BLaER1 (cell line): Measurements from ENCODE around the gene KIR2DL1.
"Not testable (repeated sequence)": the region's sequence is repeated elsewhere in the genome, so short reads cannot be mapped to it uniquely, and the experiment has no call there.

ENCODE experiments used
- H3K27ac ChIP-seq: shearing (Covaris generic); formaldehyde crosslinking; 2 replicates; pipeline ENCODE4 v1.8.1; 2022
- H3K27me3 ChIP-seq: shearing (Covaris generic); formaldehyde crosslinking; 2 replicates; pipeline ENCODE4 v1.8.1; 2022
- H3K36me3 ChIP-seq: shearing (Covaris generic); formaldehyde crosslinking; 2 replicates; pipeline ENCODE4 v1.8.1; 2022
- H3K4me1 ChIP-seq: shearing (Covaris generic); formaldehyde crosslinking; 2 replicates; pipeline ENCODE4 v1.8.1; 2022
- H3K4me2 ChIP-seq: shearing (Covaris generic); formaldehyde crosslinking; 2 replicates; pipeline ENCODE4 v1.8.1; 2022
- H3K4me3 ChIP-seq: shearing (Covaris generic); formaldehyde crosslinking; 2 replicates; pipeline ENCODE4 v1.8.1; 2022
- H3K9ac ChIP-seq: shearing (Covaris generic); formaldehyde crosslinking; 2 replicates; pipeline ENCODE4 v1.8.1; 2022
- H3K9me3 ChIP-seq: shearing (Covaris generic); formaldehyde crosslinking; 2 replicates; pipeline ENCODE4 v1.8.1; 2022
- H4K20me1 ChIP-seq: shearing (Covaris generic); formaldehyde crosslinking; 2 replicates; pipeline ENCODE4 v1.8.1; 2022
- Cebpa-rat ChIP-seq: shearing (Covaris generic); IDR thresholded peaks from 2 replicates; pipeline ENCODE4 v1.8.1; 2022

The KIR2DL1 gene

GRCh38 chr19:54739587-54740497 lies 29.8 kb upstream of the KIR2DL1 start:
- Histone ChIP-seq H3K27ac (no peak overlapping the region), H4K20me1 (no peaks in the 10 kb centered on the region), H3K4me3 (no peak overlapping the region), H3K9ac (no peak overlapping the region), H3K36me3 (no peaks in the 10 kb centered on the region), H3K9me3 (peaks cover 7% of the 10 kb centered on the region; the same call in 1 of the 2 replicates), H3K4me2 (no peak overlapping the region), H3K4me1 (no peaks in the 10 kb centered on the region), H3K27me3 (no peaks in the 10 kb centered on the region)
- TF ChIP-seq Cebpa-rat, result no peak

DNA sequence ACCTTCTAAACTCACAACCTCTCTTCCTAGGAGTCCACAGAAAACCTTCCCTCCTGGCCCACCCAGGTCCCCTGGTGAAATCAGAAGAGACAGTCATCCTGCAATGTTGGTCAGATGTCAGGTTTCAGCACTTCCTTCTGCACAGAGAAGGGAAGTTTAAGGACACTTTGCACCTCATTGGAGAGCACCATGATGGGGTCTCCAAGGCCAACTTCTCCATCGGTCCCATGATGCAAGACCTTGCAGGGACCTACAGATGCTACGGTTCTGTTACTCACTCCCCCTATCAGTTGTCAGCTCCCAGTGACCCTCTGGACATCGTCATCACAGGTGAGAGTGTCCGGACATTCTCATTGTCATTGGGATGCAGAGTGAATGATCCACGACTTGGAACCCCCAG lies 27.6 kb upstream of the KIR2DL1 start:
- not testable (repeated sequence) for H3K9me3 ChIP-seq, H3K4me3 ChIP-seq, H3K27me3 ChIP-seq, H3K4me1 ChIP-seq, H4K20me1 ChIP-seq, H3K4me2 ChIP-seq, H3K27ac ChIP-seq, H3K36me3 ChIP-seq, H3K9ac ChIP-seq

GRCh38 chr19:54744080-54744479 lies 25.5 kb upstream of the KIR2DL1 start:
- H3K36me3 ChIP-seq, H3K4me3 ChIP-seq, H3K4me2 ChIP-seq, H3K9me3 ChIP-seq, H3K4me1 ChIP-seq, H4K20me1 ChIP-seq, H3K27me3 ChIP-seq, H3K27ac ChIP-seq, H3K9ac ChIP-seq: not testable (repeated sequence)

GRCh38 chr19:54747614-54748322 lies 21.8 kb upstream of the KIR2DL1 start:
- not testable (repeated sequence) for H3K4me1 ChIP-seq, H3K27me3 ChIP-seq, H3K4me2 ChIP-seq, H3K4me3 ChIP-seq, H3K9ac ChIP-seq, H4K20me1 ChIP-seq, H3K27ac ChIP-seq, H3K9me3 ChIP-seq, H3K36me3 ChIP-seq

GRCh38 chr19:54750276-54750675 lies 19.3 kb upstream of the KIR2DL1 start:
- H3K27ac ChIP-seq, H3K4me2 ChIP-seq, H3K27me3 ChIP-seq, H3K9me3 ChIP-seq, H3K9ac ChIP-seq, H3K4me1 ChIP-seq, H4K20me1 ChIP-seq, H3K4me3 ChIP-seq, H3K36me3 ChIP-seq: not testable (repeated sequence)

DNA sequence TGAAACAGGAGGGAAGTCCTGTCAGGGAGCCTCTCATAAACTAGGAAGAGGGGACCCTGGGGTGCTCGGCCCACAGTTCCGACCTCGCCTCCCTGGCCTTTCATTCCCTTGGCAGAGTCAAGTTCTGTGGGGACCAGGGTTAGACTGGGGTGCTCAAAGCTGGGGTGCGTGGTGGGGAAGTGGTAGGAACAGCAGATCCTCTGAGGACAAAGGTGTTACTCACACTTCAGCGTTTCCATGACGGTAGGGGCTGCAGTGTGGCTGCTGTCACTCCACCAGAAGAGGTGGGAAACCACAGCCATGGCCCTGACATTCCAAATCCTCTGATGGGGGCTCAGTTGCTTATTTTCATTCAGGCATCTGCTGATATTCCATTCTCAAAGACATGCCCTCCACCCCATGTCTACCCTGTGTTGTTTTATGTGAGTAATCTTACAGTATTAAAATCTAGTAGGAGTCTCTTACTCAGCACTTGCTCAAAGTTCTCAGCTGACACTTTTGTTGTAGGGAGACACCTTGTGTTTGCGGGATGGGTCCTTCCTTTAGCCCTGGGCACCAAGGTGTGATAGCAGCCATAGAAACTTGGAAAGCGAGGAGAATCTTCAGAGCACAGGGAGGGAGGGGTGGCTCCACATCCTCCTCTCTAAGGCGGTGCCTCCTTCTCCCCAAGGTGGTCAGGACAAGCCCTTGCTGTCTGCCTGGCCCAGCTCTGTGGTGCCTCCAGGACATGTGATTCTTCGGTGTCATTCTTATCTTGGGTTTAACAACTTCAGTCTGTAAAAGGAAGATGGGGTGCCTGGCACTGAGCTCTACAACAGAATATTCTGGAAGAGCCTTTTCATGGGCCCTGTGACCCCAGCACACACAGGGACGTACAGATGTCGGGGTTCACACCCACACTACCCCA lies 13.1 kb upstream of the KIR2DL1 start:
- not testable (repeated sequence) for H3K4me2 ChIP-seq, H3K4me3 ChIP-seq, H3K4me1 ChIP-seq, H3K9me3 ChIP-seq, H4K20me1 ChIP-seq, H3K27me3 ChIP-seq, H3K36me3 ChIP-seq, H3K9ac ChIP-seq, H3K27ac ChIP-seq

- not testable (repeated sequence) for H3K4me3 ChIP-seq, H3K27ac ChIP-seq, H3K9me3 ChIP-seq, H3K4me1 ChIP-seq, H3K36me3 ChIP-seq, H3K9ac ChIP-seq, H3K27me3 ChIP-seq, H3K4me2 ChIP-seq, H4K20me1 ChIP-seq
These were observed 11.0 kb upstream of the KIR2DL1 start for GRCh38 chr19:54758577-54758976.

- not testable (repeated sequence) for H3K4me2 ChIP-seq, H4K20me1 ChIP-seq, H3K4me3 ChIP-seq, H3K27me3 ChIP-seq, H3K36me3 ChIP-seq, H3K4me1 ChIP-seq, H3K27ac ChIP-seq, H3K9ac ChIP-seq
- H3K9me3 ChIP-seq, result peaks cover 14% of the 10 kb centered on the region
These were observed 5.4 kb upstream of the KIR2DL1 start for GRCh38 chr19:54764219-54764618.

- not testable (repeated sequence) for H3K4me3 ChIP-seq
- peaks cover 14% of the 10 kb centered on the region for H3K9me3 ChIP-seq
These were observed 3.1 kb upstream of the KIR2DL1 start for GRCh38 chr19:54766464-54766863.

DNA sequence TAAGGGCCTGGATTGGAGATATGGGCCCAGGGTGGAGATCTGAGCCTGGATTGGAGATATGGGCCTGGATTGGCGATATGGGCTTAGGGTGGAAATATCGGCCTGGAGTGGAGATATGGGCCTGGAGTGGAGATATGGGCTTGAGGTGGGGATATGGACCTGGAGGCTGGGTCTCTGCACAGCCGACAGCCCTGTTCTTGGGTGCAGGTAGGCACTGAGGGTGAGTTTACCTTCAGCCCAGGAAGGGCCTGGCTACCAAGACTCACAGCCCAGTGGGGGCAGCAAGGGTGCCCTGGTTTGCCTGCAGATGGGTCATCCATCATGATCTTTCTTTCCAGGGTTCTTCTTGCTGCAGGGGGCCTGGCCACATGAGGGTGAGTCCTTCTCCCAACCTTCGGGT lies 918 bp downstream of the KIR2DL1 start:
- H3K27me3 ChIP-seq, H3K4me1 ChIP-seq, H3K9ac ChIP-seq, H3K27ac ChIP-seq, H3K4me2 ChIP-seq, H4K20me1 ChIP-seq, H3K4me3 ChIP-seq, H3K9me3 ChIP-seq, H3K36me3 ChIP-seq: not testable (repeated sequence)

More at GRCh38 chr19:54766464-54766863, 3.1 kb upstream of the KIR2DL1 start:
- not testable (repeated sequence) for H3K4me2 ChIP-seq, H4K20me1 ChIP-seq, H3K27me3 ChIP-seq, H3K9ac ChIP-seq, H3K27ac ChIP-seq, H3K36me3 ChIP-seq, H3K4me1 ChIP-seq

GRCh38 chr19:54771018-54771960 lies 1.7 kb downstream of the KIR2DL1 start:
- not testable (repeated sequence) for H4K20me1 ChIP-seq, H3K9ac ChIP-seq, H3K9me3 ChIP-seq, H3K27ac ChIP-seq, H3K4me1 ChIP-seq, H3K4me2 ChIP-seq, H3K36me3 ChIP-seq, H3K27me3 ChIP-seq, H3K4me3 ChIP-seq

- not testable (repeated sequence) for H3K9me3 ChIP-seq, H3K9ac ChIP-seq, H3K4me3 ChIP-seq, H3K27ac ChIP-seq, H3K27me3 ChIP-seq, H3K4me1 ChIP-seq, H3K36me3 ChIP-seq, H3K4me2 ChIP-seq, H4K20me1 ChIP-seq
These were observed 3.1 kb downstream of the KIR2DL1 start for GRCh38 chr19:54772666-54773065.

- not testable (repeated sequence) for H3K27ac ChIP-seq, H3K36me3 ChIP-seq, H3K27me3 ChIP-seq, H3K4me1 ChIP-seq, H4K20me1 ChIP-seq, H3K4me3 ChIP-seq, H3K4me2 ChIP-seq, H3K9ac ChIP-seq, H3K9me3 ChIP-seq
These were observed 5.7 kb downstream of the KIR2DL1 start for GRCh38 chr19:54775095-54775815.
